Measurements from ENCODE around the gene SLC23A2. TPM values are rescaled to one million over a fixed set of nuclear protein-coding genes. Genes with fewer than 3 reads are reported as not detected.

The SLC23A2 gene
- polyA plus RNA-seq, 1 of the 3 experiments (the other 2 are of a cell fraction) = 14.0 TPM

DNA sequence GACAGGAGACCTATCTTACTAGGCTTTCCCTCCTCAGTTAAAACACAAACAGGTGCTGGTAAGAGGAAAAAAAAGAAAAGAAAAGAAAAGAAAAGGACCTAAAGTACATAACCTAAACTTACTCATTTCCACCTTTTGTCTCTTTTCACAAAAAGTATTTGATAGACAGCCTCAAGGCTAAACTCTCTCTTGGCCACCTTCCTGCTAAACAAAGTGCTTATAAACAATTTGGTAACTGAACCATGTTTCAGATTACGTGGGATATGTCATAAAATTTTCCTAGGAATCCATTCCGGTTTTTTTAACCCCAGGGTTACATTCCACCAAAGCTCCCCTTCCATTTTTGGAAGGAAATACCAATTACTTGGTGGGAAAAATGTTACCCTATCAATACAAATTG, 170.6 kb downstream of the SLC23A2 start:
- no peaks in the 10 kb centered on the region for H3K4me1 ChIP-seq (ENCODE audit: control insufficient read depth in 1 of 2, insufficient read depth in 2 of 2, low read depth in 1 of 2, low read length in 1 of 2)
- H3K9ac ChIP-seq = no peak overlapping the region
- no peak overlapping the region for H3K4me2 ChIP-seq
- no peak overlapping the region for H3K27ac ChIP-seq (ENCODE audit: low read depth in 2 of 2, low read length in 1 of 2)
- no peak for TF ChIP-seq MXI1 (IDR thresholded peaks at IDR 0.05; ENCODE audit: low read depth, low read length)
- no peak for TF ChIP-seq NFIC (IDR thresholded peaks at IDR 0.05; ENCODE audit: borderline replicate concordance)
- no peak for TF ChIP-seq MAX (IDR thresholded peaks at IDR 0.05; ENCODE audit: low read depth)
- no peak for TF ChIP-seq NRF1 (IDR thresholded peaks at IDR 0.05; ENCODE audit: low read depth, low read length)
- no peak for TF ChIP-seq JUND (IDR thresholded peaks at IDR 0.05)
- TF ChIP-seq FOXJ3 (CRISPR knock-in tag; IDR thresholded peaks at IDR 0.05) = no peak
- TF ChIP-seq RCOR1 (IDR thresholded peaks at IDR 0.05; ENCODE audit: low read length) = no peak
- TF ChIP-seq RXRA (IDR thresholded peaks at IDR 0.05; ENCODE audit: borderline replicate concordance, low read depth) = no peak
- no peak for TF ChIP-seq REST (IDR thresholded peaks at IDR 0.05; ENCODE audit: low read depth, low read length)
- no peak for TF ChIP-seq GABPA (IDR thresholded peaks at IDR 0.05; ENCODE audit: low read depth)
- TF ChIP-seq FOSL2 (IDR thresholded peaks at IDR 0.05; ENCODE audit: borderline replicate concordance, low read depth) = no peak
- no peaks in the 10 kb centered on the region for H3K27me3 ChIP-seq (ENCODE audit: insufficient read depth)
- H3K9me2 ChIP-seq = no peaks in the 10 kb centered on the region
- no peak for DNase-seq
- H3K79me2 ChIP-seq (ENCODE audit: insufficient read depth) = no peaks in the 10 kb centered on the region
- H2AFZ ChIP-seq (ENCODE audit: low read depth) = no peak overlapping the region
- H3K9me3 ChIP-seq = no peaks in the 10 kb centered on the region
- POLR2A ChIA-PET = no interaction called here
- no peaks in the 10 kb centered on the region for H3K36me3 ChIP-seq (replicated peaks in 1 of 2; ENCODE audit: control insufficient read depth in 1 of 2, insufficient read depth in 2 of 2, low read length in 1 of 2)
- 31% methylated on average over 2 of the region's 2 CpGs for WGBS (ENCODE audit: low lambda C conversion rate)
- no peaks in the 10 kb centered on the region for H3F3A ChIP-seq (replicated peaks; ENCODE audit: insufficient read depth)
- H4K20me1 ChIP-seq (ENCODE audit: insufficient read depth) = no peaks in the 10 kb centered on the region
- no peak overlapping the region for H3K4me3 ChIP-seq (ENCODE audit: low read depth in 2 of 2, low read length in 1 of 2)
- CTCF ChIA-PET = no interaction called here

- no peaks in the 10 kb centered on the region for H3K9me2 ChIP-seq
- H3K4me2 ChIP-seq = no peak overlapping the region
- CTCF ChIA-PET = no interaction called here
- no peaks in the 10 kb centered on the region for H3K36me3 ChIP-seq (replicated peaks in 1 of 2; ENCODE audit: control insufficient read depth in 1 of 2, insufficient read depth in 2 of 2, low read length in 1 of 2)
- no peaks in the 10 kb centered on the region for H3K4me1 ChIP-seq (ENCODE audit: control insufficient read depth in 1 of 2, insufficient read depth in 2 of 2, low read depth in 1 of 2, low read length in 1 of 2)
- H3K27me3 ChIP-seq (ENCODE audit: insufficient read depth) = no peaks in the 10 kb centered on the region
- WGBS (ENCODE audit: low lambda C conversion rate) = 39% methylated on average over 3 of the region's 3 CpGs
- H3K9me3 ChIP-seq = no peaks in the 10 kb centered on the region
- no peaks in the 10 kb centered on the region for H4K20me1 ChIP-seq (ENCODE audit: insufficient read depth)
- H3K79me2 ChIP-seq (ENCODE audit: insufficient read depth) = no peaks in the 10 kb centered on the region
- H3K27ac ChIP-seq (ENCODE audit: low read depth in 2 of 2, low read length in 1 of 2) = no peak overlapping the region
- H2AFZ ChIP-seq (ENCODE audit: low read depth) = no peak overlapping the region
- DNase-seq = no peak
- no peak overlapping the region for H3K9ac ChIP-seq
- H3F3A ChIP-seq (replicated peaks; ENCODE audit: insufficient read depth) = no peaks in the 10 kb centered on the region
- POLR2A ChIA-PET = no interaction called here
- no peak overlapping the region for H3K4me3 ChIP-seq (ENCODE audit: low read depth in 2 of 2, low read length in 1 of 2)
- TF ChIP-seq YY1 (IDR thresholded peaks at IDR 0.05; ENCODE audit: low read depth) = no peak
- no peak for TF ChIP-seq TAF1 (IDR thresholded peaks at IDR 0.05; ENCODE audit: borderline replicate concordance, low read depth, low read length)
- TF ChIP-seq, protein P1, sequence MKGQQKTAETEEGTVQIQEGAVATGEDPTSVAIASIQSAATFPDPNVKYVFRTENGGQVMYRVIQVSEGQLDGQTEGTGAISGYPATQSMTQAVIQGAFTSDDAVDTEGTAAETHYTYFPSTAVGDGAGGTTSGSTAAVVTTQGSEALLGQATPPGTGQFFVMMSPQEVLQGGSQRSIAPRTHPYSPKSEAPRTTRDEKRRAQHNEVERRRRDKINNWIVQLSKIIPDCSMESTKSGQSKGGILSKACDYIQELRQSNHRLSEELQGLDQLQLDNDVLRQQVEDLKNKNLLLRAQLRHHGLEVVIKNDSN (IDR thresholded peaks at IDR 0.05; ENCODE audit: borderline replicate concordance, low read depth) = no peak
- TF ChIP-seq JUND (IDR thresholded peaks at IDR 0.05) = no peak
- no peak for TF ChIP-seq RCOR1 (IDR thresholded peaks at IDR 0.05; ENCODE audit: low read length)
- TF ChIP-seq ELF1 (IDR thresholded peaks at IDR 0.05) = no peak
- no peak for TF ChIP-seq MXI1 (IDR thresholded peaks at IDR 0.05; ENCODE audit: low read depth, low read length)
- TF ChIP-seq PBX3 (IDR thresholded peaks at IDR 0.05) = no peak
- no peak for TF ChIP-seq POLR2AphosphoS5 (IDR thresholded peaks at IDR 0.05; ENCODE audit: low read depth, low read length)
- no peak for TF ChIP-seq EP300 (IDR thresholded peaks at IDR 0.05; ENCODE audit: borderline replicate concordance in 1 of 2, low read depth in 1 of 2, low read length in 1 of 2)
- TF ChIP-seq IRF3 (IDR thresholded peaks at IDR 0.05; ENCODE audit: low read depth, low read length) = no peak
- no peak for TF ChIP-seq SIN3A (IDR thresholded peaks at IDR 0.05; ENCODE audit: borderline replicate concordance, low read depth, low read length)
- TF ChIP-seq MAX (IDR thresholded peaks at IDR 0.05; ENCODE audit: low read depth) = no peak
Observed at GRCh38 chr20:4830259-4830658, 171.1 kb downstream of the SLC23A2 start.
